ENCODE results near the gene CLCNKB.

- no peak for TF ChIP-seq CTCF (IDR thresholded peaks at IDR 0.05; ENCODE audit: low read depth, low read length, poor library complexity, severe bottlenecking)
- no peak for TF ChIP-seq EZH2phosphoT487 (IDR thresholded peaks at IDR 0.05; ENCODE audit: borderline replicate concordance, low read length)
These were observed 11.3 kb downstream of the CLCNKB start for GRCh38 chr1:16054598-16055540.

All from DOHH2 (cell line).